Stimulated activated CD8-positive, alpha-beta memory T cell treated with anti-CD3 and anti-CD28 coated beads, Interleukin-15, amount 100 ng/mL, for 24 hours (primary cell): Measurements from ENCODE around the gene EIF3I.
A peak's percentile ranks its signal among the peaks of the same experiment; 100 is the strongest.
"Not testable (repeated sequence)": the region's sequence is repeated elsewhere in the genome, so short reads cannot be mapped to it uniquely, and the experiment has no call there.

Source experiments
- DNase-seq: peaks from one replicate; pipeline ENCODE4 v3.0.0-alpha.2; 2020; ENCODE audit warnings: low read depth

The EIF3I gene

GRCh38 chr1:32232558-32233304 lies 10.5 kb downstream of the EIF3I start:
- DNase-seq, result no peak

GRCh38 chr1:32234792-32235191 lies 12.6 kb downstream of the EIF3I start:
- no peak for DNase-seq

- no peak for DNase-seq
Observed at GRCh38 chr1:32239337-32239736, 17.1 kb downstream of the EIF3I start.

GRCh38 chr1:32239790-32240139 lies 17.6 kb downstream of the EIF3I start:
- no peak for DNase-seq

GRCh38 chr1:32240140-32240951 lies 18.1 kb downstream of the EIF3I start:
- DNase-seq, result no peak

GRCh38 chr1:32241001-32241763 lies 19.0 kb downstream of the EIF3I start:
- DNase-seq, result no peak

- no peak for DNase-seq
Observed at GRCh38 chr1:32242341-32242851, 20.2 kb downstream of the EIF3I start.

- no peak for DNase-seq
Observed at GRCh38 chr1:32246888-32247273, 24.7 kb downstream of the EIF3I start, which contains the start of gene FAM167B. TSS of gene FAM167B (plus strand) at chr1:32247222. CDS start at chr1:32247422, 200 bp downstream.

GRCh38 chr1:32247452-32247851 lies 25.2 kb downstream of the EIF3I start:
- DNase-seq, result no peak

GRCh38 chr1:32247983-32248889 lies 26.0 kb downstream of the EIF3I start:
- DNase-seq, result peak; percentile 66

GRCh38 chr1:32249831-32250525 lies 27.8 kb downstream of the EIF3I start:
- DNase-seq, result no peak

GRCh38 chr1:32250893-32251716 lies 28.9 kb downstream of the EIF3I start, which contains the start of gene LCK:
TSS of gene LCK (plus strand) at chr1:32251265. CDS start at chr1:32274330, 23,065 bp downstream.
- DNase-seq, result peak; percentile 43

- no peak for DNase-seq
Observed at GRCh38 chr1:32255072-32256071, 33.2 kb downstream of the EIF3I start.

- no peak for DNase-seq
Observed at GRCh38 chr1:32256473-32257226, 34.4 kb downstream of the EIF3I start.

- DNase-seq, result no peak
Observed at GRCh38 chr1:32257227-32257508, 35.0 kb downstream of the EIF3I start.

- not testable (repeated sequence) for DNase-seq
Observed at GRCh38 chr1:32263236-32263593, 41.0 kb downstream of the EIF3I start.

- no peak for DNase-seq
Observed at GRCh38 chr1:32263744-32264143, 41.5 kb downstream of the EIF3I start.

- no peak for DNase-seq
Observed at GRCh38 chr1:32265846-32266245, 43.6 kb downstream of the EIF3I start.
